ENCODE measurements around the gene SUCO. TPM values are rescaled to one million over a fixed set of nuclear protein-coding genes. Genes with fewer than 3 reads are reported as not detected.
"Not testable (repeated sequence)": the region's sequence is repeated elsewhere in the genome, so short reads cannot be mapped to it uniquely, and the experiment has no call there.

Gene SUCO
- total RNA-seq, 4 donors from 2014 or later, result 23.9 to 49.4 (median 34.5) TPM

GRCh38 chr1:172585348-172585747 is 52.4 kb downstream of the SUCO start:
- H3K9me3 ChIP-seq, result no peaks in the 10 kb centered on the region
- H3K36me3 ChIP-seq, result peaks cover 25% of the 10 kb centered on the region
- DNase-seq (ENCODE audit: low spot score in 2 of 2), result no peak
- peaks cover 5% of the 10 kb centered on the region for H3K4me1 ChIP-seq
- 24% methylated on average over 3 of the region's 3 CpGs for WGBS
- no peak overlapping the region for H3K27ac ChIP-seq
- no peaks in the 10 kb centered on the region for H3K27me3 ChIP-seq
- TF ChIP-seq, protein P1, sequence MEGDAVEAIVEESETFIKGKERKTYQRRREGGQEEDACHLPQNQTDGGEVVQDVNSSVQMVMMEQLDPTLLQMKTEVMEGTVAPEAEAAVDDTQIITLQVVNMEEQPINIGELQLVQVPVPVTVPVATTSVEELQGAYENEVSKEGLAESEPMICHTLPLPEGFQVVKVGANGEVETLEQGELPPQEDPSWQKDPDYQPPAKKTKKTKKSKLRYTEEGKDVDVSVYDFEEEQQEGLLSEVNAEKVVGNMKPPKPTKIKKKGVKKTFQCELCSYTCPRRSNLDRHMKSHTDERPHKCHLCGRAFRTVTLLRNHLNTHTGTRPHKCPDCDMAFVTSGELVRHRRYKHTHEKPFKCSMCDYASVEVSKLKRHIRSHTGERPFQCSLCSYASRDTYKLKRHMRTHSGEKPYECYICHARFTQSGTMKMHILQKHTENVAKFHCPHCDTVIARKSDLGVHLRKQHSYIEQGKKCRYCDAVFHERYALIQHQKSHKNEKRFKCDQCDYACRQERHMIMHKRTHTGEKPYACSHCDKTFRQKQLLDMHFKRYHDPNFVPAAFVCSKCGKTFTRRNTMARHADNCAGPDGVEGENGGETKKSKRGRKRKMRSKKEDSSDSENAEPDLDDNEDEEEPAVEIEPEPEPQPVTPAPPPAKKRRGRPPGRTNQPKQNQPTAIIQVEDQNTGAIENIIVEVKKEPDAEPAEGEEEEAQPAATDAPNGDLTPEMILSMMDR (IDR thresholded peaks at IDR 0.05), result no peak
- TF ChIP-seq POLR2A (IDR thresholded peaks at IDR 0.05), result no peak
- TF ChIP-seq POLR2AphosphoS5 (IDR thresholded peaks at IDR 0.05), result no peak
- no peak for TF ChIP-seq EP300 (IDR thresholded peaks at IDR 0.05)
- no peak overlapping the region for H3K4me3 ChIP-seq

DNA sequence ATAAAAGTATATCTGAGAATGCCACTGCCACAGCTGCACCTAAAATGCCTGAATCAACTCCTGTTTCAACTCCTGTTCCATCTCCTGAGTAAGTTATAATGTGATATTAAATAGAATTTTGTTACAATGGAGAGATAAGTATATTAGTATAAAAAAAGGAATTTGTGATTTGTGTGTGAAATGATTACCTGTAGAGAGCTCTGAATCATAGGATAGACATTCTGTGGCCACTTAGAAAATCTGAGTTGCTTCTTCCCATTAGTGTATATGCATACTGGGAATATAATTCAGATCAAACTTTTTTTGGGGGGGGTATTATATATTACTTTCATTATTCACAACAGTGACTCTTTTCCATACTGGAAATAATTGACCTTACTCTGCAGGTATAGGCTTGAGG is 52.9 kb downstream of the SUCO start:
- TF ChIP-seq, protein P1 (IDR thresholded peaks at IDR 0.05), result no peak
- TF ChIP-seq EP300 (IDR thresholded peaks at IDR 0.05) (no peak), POLR2AphosphoS5 (IDR thresholded peaks at IDR 0.05) (no peak), POLR2A (IDR thresholded peaks at IDR 0.05) (no peak)
- H3K9me3 ChIP-seq, result no peaks in the 10 kb centered on the region
- H3K27ac ChIP-seq, result no peak overlapping the region
- H3K36me3 ChIP-seq, result peaks cover 27% of the 10 kb centered on the region
- H3K4me3 ChIP-seq, result no peak overlapping the region
- peaks cover 5% of the 10 kb centered on the region for H3K4me1 ChIP-seq
- no peak for DNase-seq (ENCODE audit: low spot score in 2 of 2)
- no peaks in the 10 kb centered on the region for H3K27me3 ChIP-seq

DNA sequence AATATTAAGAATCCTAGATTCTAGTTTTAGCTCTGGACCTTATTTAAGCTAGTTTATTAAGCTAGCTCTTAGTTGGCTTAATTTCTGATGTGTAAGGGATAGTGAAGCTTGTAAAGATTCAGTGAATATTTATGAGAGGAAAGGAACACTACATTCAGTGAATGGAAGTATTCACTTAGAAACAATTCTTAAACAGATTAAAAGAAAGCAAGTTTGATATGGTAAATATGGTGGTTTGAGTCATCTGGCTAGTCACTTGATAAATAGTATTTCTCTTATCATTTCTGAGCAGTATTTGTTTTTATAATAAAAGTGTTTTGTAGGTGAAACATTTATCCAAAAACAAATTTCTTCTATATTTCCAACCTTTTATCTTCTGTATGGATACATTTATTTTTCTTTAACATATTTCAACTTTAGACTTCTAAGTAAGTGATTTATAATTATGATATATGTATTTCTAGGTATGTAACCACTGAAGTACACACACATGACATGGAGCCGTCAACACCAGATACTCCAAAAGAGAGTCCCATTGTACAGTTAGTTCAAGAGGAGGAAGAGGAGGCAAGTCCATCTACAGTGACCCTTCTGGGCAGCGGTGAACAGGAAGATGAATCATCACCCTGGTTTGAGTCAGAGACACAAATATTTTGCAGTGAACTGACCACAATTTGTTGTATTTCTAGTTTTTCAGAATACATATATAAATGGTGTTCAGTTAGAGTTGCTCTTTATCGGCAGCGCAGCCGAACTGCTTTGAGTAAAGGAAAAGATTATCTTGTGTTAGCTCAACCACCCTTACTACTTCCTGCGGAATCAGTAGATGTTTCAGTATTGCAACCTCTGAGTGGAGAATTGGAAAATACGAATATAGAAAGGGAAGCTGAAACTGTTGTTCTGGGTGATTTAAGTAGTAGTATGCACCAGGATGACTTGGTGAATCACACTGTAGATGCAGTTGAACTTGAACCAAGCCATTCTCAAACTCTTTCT is 55.6 kb downstream of the SUCO start:
- TF ChIP-seq POLR2AphosphoS5 (IDR thresholded peaks at IDR 0.05) (no peak), EP300 (IDR thresholded peaks at IDR 0.05) (no peak), POLR2A (IDR thresholded peaks at IDR 0.05) (no peak)
- TF ChIP-seq, protein P1 (IDR thresholded peaks at IDR 0.05), result no peak
- Histone ChIP-seq H3K4me3 (no peak overlapping the region), H3K4me1 (peaks cover 5% of the 10 kb centered on the region), H3K36me3 (peaks cover 30% of the 10 kb centered on the region), H3K27ac (no peak overlapping the region), H3K27me3 (no peaks in the 10 kb centered on the region), H3K9me3 (no peaks in the 10 kb centered on the region)
- DNase-seq (ENCODE audit: low spot score in 2 of 2), result no peak
- WGBS, result 87% methylated on average over 7 of the region's 7 CpGs

- Histone ChIP-seq H3K27ac (no peak overlapping the region), H3K27me3 (no peaks in the 10 kb centered on the region), H3K4me3 (no peak overlapping the region), H3K36me3 (peaks cover 32% of the 10 kb centered on the region), H3K9me3 (no peaks in the 10 kb centered on the region), H3K4me1 (peaks cover 5% of the 10 kb centered on the region)
- 95% methylated on average over 3 of the region's 3 CpGs for WGBS
- TF ChIP-seq POLR2A (IDR thresholded peaks at IDR 0.05) (no peak), POLR2AphosphoS5 (IDR thresholded peaks at IDR 0.05) (no peak), EP300 (IDR thresholded peaks at IDR 0.05) (no peak)
- TF ChIP-seq, protein P1 (IDR thresholded peaks at IDR 0.05), result no peak
- DNase-seq (ENCODE audit: low spot score in 2 of 2), result no peak
Measured at GRCh38 chr1:172589553-172589952, 56.6 kb downstream of the SUCO start.

- H3K4me3 ChIP-seq; DNase-seq (ENCODE audit: low spot score in 2 of 2); H3K9me3 ChIP-seq; H3K27me3 ChIP-seq; H3K27ac ChIP-seq; H3K4me1 ChIP-seq: not testable (repeated sequence)
- WGBS, result no CpG with 5 or more reads among the region's 1 CpG
- H3K36me3 ChIP-seq, result peaks cover 50% of the 10 kb centered on the region
Measured at GRCh38 chr1:172591429-172591828, 58.5 kb downstream of the SUCO start.

DNA sequence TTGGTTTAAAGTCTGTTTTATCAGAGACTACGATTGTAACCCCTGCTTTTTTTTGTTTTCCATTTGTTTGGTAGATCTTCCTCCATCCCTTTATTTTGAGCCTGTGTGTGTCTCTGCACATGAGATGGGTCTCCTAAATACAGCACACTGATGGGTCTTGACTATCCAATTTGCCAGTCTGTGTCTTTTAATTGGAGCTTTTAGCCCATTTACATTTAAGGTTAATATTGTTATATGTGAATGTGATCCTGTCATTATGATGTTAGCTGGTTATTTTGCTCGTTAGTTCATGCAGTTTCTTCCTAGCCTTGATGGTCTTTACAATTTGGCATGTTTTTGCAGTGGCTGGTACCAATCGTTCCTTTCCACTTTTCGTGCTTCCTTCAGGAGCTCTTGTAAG is 62.1 kb downstream of the SUCO start:
- H3K27ac ChIP-seq; H3K27me3 ChIP-seq; H3K4me1 ChIP-seq; H3K4me3 ChIP-seq; H3K9me3 ChIP-seq; DNase-seq (ENCODE audit: low spot score in 2 of 2): not testable (repeated sequence)
- peaks cover 43% of the 10 kb centered on the region for H3K36me3 ChIP-seq
- WGBS, result 97% methylated on average over 4 of the region's 4 CpGs

GRCh38 chr1:172596782-172597181 is 63.8 kb downstream of the SUCO start:
- peaks cover 45% of the 10 kb centered on the region for H3K36me3 ChIP-seq
- H3K4me3 ChIP-seq; H3K27me3 ChIP-seq; DNase-seq (ENCODE audit: low spot score in 2 of 2); H3K9me3 ChIP-seq; H3K4me1 ChIP-seq; H3K27ac ChIP-seq: not testable (repeated sequence)
- 91% methylated on average over 10 of the region's 10 CpGs for WGBS
